Progenitor cell of endocrine pancreas (in vitro differentiated cells): Measurements from ENCODE around the gene MIGA2. TPM values are rescaled to one million over a fixed set of nuclear protein-coding genes. Genes with fewer than 3 reads are reported as not detected.

ENCODE experiments used
- DNase-seq: peaks from one replicate; pipeline ENCODE4 v3.0.0; 2021; ENCODE audit warnings: low spot score; ENCODE audit not compliant: unreplicated experiment
- H3K27ac Mint-ChIP-seq: 2 replicates; pipeline ENCODE4 v1.8.0; 2021; ENCODE audit warnings: mild to moderate bottlenecking, moderate library complexity, mixed read lengths
- H3K27me3 Mint-ChIP-seq: 2 replicates; pipeline ENCODE4 v1.8.0; 2021; ENCODE audit warnings: mixed read lengths
- H3K36me3 Mint-ChIP-seq: 2 replicates; pipeline ENCODE4 v1.8.0; 2022; ENCODE audit warnings: mixed read lengths; ENCODE audit not compliant: insufficient read depth
- H3K4me1 Mint-ChIP-seq: 2 replicates; pipeline ENCODE4 v1.8.0; 2021; ENCODE audit warnings: low read depth, mixed read lengths
- H3K4me3 Mint-ChIP-seq: 2 replicates; pipeline ENCODE4 v1.8.0; 2021; ENCODE audit warnings: low read depth, mild to moderate bottlenecking, moderate library complexity, mixed read lengths
- H3K9me3 Mint-ChIP-seq: 2 replicates; pipeline ENCODE4 v1.8.0; 2021; ENCODE audit warnings: low read depth, mixed read lengths
- CTCF ChIP-seq: fragments of 200-600 bp; sonication (generic); IDR thresholded peaks from one replicate; pipeline ENCODE4 v1.5.0; 2021; ENCODE audit warnings: antibody characterized with exemption, mild to moderate bottlenecking; ENCODE audit not compliant: unreplicated experiment
- total RNA-seq: library from RNA; stranded (reverse); gene quantifications from 2 replicates; pipeline ENCODE4 v1.2.1, GENCODE V29; 2021

MIGA2 gene
- total RNA-seq, 1 donor from 2014 or later = 45.4 TPM

DNA sequence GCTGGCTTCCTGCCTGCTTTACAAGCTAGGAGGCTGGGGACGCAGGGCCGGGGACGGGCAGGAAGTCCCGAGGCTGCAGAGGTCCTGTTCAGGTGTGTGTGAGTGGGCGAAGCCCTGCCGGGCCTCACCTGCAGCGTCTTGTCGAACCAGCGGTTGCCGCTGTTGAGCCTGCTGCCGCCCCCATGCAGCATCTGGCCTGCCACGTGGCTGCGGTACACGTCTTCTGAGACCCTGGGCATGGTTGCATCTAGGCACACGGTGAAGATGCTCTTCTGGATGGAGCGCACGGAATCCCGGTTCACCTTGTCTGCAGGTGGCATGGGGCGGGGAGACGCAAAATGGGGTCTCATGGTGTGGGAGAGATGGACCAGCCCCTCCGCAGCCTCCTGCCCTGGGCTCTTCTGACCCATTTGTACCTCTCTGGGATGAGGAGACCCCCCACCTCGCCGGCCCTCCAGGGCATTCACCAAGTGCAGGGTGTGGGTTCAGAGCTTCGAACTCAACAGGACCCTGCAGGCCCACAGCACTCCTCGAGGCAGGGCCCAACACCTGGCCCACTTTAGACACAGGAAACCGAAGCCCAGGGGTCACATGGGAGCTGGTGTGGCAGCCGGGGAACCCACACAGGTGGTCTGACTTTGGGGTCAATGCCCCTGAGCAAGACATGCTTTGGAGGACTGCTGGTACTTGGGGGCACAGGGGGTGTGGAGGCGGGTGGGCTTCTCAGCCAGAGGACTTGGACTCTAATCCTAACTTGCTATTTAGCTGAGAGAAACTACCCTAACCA, 64.2 kb downstream of the MIGA2 start:
- Mint-ChIP-seq H3K4me3 (no peak overlapping the region), H3K27ac (no peak overlapping the region)
- no peak for DNase-seq

DNA sequence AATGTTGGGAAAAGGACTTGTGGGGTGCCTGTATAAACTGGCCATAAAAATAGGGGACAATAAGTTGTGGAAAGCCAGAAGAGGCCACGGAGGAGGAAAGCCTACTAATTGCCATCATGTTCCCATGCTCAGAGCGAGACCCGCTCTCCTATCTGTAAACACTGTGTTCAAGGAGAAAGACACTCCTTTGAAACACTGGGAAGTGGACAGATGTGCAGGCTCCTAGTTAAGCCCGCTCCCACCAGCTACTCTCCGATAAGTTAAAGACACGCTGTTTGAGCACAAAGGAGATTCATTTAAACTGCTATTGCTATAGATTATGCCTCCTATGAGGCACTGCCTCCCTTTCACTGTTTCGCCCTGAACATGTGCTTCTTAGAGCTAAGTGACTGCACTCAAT, 64.9 kb downstream of the MIGA2 start:
- TF ChIP-seq CTCF = no peak
- H3K27ac Mint-ChIP-seq = no peak overlapping the region
- H3K36me3 Mint-ChIP-seq = peaks cover 5% of the 10 kb centered on the region
- peaks cover 1% of the 10 kb centered on the region for H3K4me1 Mint-ChIP-seq
- H3K4me3 Mint-ChIP-seq = no peak overlapping the region
- H3K27me3 Mint-ChIP-seq = peaks cover 4% of the 10 kb centered on the region
- no peak for DNase-seq
- H3K9me3 Mint-ChIP-seq = no peaks in the 10 kb centered on the region

More for the DNA sequence above, 64.2 kb downstream of the MIGA2 start:
- Mint-ChIP-seq H3K4me1 (peaks cover 1% of the 10 kb centered on the region), H3K36me3 (peaks cover 5% of the 10 kb centered on the region), H3K27me3 (peaks cover 4% of the 10 kb centered on the region), H3K9me3 (no peaks in the 10 kb centered on the region)
- TF ChIP-seq CTCF = no peak

GRCh38 chr9:129102095-129102525, 65.7 kb downstream of the MIGA2 start:
- TF ChIP-seq CTCF = no peak
- Mint-ChIP-seq H3K9me3 (no peaks in the 10 kb centered on the region), H3K36me3 (peaks cover 4% of the 10 kb centered on the region), H3K27me3 (peaks cover 4% of the 10 kb centered on the region), H3K4me1 (peaks cover 7% of the 10 kb centered on the region), H3K4me3 (no peak overlapping the region), H3K27ac (no peak overlapping the region)
- DNase-seq = no peak

DNA sequence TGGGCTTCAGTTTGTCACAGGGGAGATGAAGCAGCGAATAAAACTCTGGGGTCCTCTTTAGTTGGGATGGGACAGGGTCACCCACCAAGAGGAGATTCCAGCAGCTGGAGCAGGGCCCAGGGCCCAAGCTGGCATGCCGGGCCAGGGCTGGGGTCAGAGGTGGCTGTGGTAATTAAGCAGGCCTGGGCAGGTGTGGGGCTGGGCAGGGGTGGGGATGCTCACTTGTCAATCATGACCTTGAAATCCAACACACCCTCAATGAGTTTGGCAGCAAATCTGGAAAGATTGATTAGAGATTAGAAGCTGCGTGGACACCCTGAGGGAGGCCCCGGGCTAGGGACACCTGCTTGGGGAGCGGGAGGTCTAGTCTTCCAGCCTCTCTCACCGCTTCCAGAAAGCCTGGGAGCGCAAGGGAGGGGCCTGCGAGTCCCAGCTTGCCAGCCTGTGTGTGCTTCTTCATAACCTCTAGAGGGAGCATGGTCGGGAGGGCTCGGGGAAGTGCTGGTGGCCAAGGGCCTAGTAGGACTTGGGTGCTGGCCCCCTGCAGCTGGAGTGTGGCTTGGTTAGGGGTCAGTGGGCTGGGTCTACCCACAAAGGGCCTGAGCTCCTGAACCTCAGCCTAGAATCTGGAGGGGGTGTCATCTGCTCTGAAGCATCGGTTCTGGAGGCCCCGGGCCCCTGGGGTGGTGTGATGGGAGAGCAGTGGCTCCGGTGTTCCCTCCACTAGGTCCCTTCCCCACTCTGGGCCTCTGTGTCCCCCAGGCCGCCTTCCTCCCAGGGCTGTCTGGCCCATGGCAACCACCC, 66.6 kb downstream of the MIGA2 start:
- H3K36me3 Mint-ChIP-seq = peaks cover 2% of the 10 kb centered on the region
- H3K4me3 Mint-ChIP-seq = no peak overlapping the region
- no peak for DNase-seq
- H3K4me1 Mint-ChIP-seq = peaks cover 8% of the 10 kb centered on the region
- H3K27me3 Mint-ChIP-seq = peaks cover 4% of the 10 kb centered on the region
- no peaks in the 10 kb centered on the region for H3K9me3 Mint-ChIP-seq
- peak; percentile 62 for TF ChIP-seq CTCF
- no peak overlapping the region for H3K27ac Mint-ChIP-seq

GRCh38 chr9:129103595-129103965, 67.2 kb downstream of the MIGA2 start:
- H3K4me3 Mint-ChIP-seq = no peak overlapping the region
- H3K27me3 Mint-ChIP-seq = peaks cover 5% of the 10 kb centered on the region
- H3K27ac Mint-ChIP-seq = no peak overlapping the region
- no peak for DNase-seq
- peaks cover 8% of the 10 kb centered on the region for H3K4me1 Mint-ChIP-seq
- no peak for TF ChIP-seq CTCF
- no peaks in the 10 kb centered on the region for H3K9me3 Mint-ChIP-seq
- peaks cover 1% of the 10 kb centered on the region for H3K36me3 Mint-ChIP-seq
